ENCODE measurements around the gene SPATA4. TPM values are rescaled to one million over a fixed set of nuclear protein-coding genes. Genes with fewer than 3 reads are reported as not detected.

The SPATA4 gene
- total RNA-seq, 1 experiment from 2014 or later: not detected

DNA sequence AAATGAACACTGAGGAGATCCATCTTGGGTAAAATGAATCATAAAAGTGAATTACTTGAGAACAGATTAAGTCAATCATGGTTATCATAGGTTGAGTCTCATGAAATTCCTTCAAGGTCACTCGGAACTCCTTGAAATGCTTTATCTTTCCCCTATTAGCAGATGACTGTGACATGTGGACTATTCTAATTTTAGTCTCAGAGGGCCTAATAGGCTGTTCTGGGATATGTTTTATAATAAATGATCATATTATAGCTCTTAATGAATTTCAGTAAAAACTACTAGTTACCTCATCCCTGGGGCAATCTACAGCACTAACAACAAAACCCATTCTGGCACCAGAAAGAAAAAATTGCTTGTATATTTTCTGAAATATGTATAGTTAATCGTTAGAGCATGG, 44.7 kb downstream of the SPATA4 start:
- no peaks in the 10 kb centered on the region for H3K36me3 Mint-ChIP-seq (ENCODE audit: insufficient read depth, unreplicated experiment)
- Histone ChIP-seq H3K27me3 (replicated peaks; ENCODE audit: control insufficient read depth, insufficient read depth, low read length) (no peaks in the 10 kb centered on the region), H3K4me1 (no peaks in the 10 kb centered on the region), H3K36me3 (ENCODE audit: control insufficient read depth, insufficient read depth, low read length) (no peaks in the 10 kb centered on the region), H3K9me3 (no peaks in the 10 kb centered on the region), H3K4me3 (ENCODE audit: low read depth, low read length) (no peak overlapping the region)
- CTCF ChIA-PET: interaction anchor here (0.6 to 1.6 kb wide), 3 partner anchors 126 to 190 kb away, joined by 3 to 11 read pairs (median 8); no protein-coding TSS in a partner anchor
- no peaks in the 10 kb centered on the region for H3K27me3 Mint-ChIP-seq (ENCODE audit: insufficient read depth, unreplicated experiment)
- no peaks in the 10 kb centered on the region for H3K9me3 Mint-ChIP-seq (ENCODE audit: unreplicated experiment)
- intact Hi-C loops (cut with micrococcal nuclease; ENCODE audit: unreplicated experiment): loop anchor here (1.0 kb wide), 2 partner anchors 127 to 191 kb away; no protein-coding TSS in a partner anchor
- H3K27ac Mint-ChIP-seq (ENCODE audit: unreplicated experiment): no peak overlapping the region
- no peak for DNase-seq
- POLR2A ChIA-PET: no interaction called here
- TF ChIP-seq CTCF (IDR thresholded peaks at IDR 0.05; ENCODE audit: insufficient read depth in 1 of 2, low read depth in 1 of 2, low read length in 1 of 2, severe bottlenecking in 1 of 2, unreplicated experiment in 1 of 2): no peak
- H3K4me1 Mint-ChIP-seq (ENCODE audit: low read depth, unreplicated experiment): no peaks in the 10 kb centered on the region
- no peak overlapping the region for H3K4me3 Mint-ChIP-seq (ENCODE audit: unreplicated experiment)
- no TSS peak for BruUV-seq (replicated peaks)

DNA sequence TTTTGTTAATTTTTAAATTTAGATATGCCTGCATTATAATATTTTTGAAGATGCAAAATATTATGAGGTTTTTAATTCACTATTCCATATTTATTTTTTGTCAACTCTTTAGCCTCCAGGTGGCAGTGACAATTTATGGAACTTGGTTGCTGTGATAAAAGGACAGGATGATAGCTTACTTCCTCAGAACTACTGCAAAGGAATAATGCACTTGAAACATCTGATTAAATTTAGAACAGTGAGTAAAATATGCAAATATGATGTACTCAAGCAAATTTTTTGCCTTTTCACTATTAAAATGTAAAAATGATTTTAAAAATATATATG, 45.1 kb downstream of the SPATA4 start:
- Mint-ChIP-seq H3K36me3 (ENCODE audit: insufficient read depth, unreplicated experiment) (no peaks in the 10 kb centered on the region), H3K4me3 (ENCODE audit: unreplicated experiment) (no peak overlapping the region), H3K4me1 (ENCODE audit: low read depth, unreplicated experiment) (no peaks in the 10 kb centered on the region), H3K27me3 (ENCODE audit: insufficient read depth, unreplicated experiment) (no peaks in the 10 kb centered on the region), H3K9me3 (ENCODE audit: unreplicated experiment) (no peaks in the 10 kb centered on the region), H3K27ac (ENCODE audit: unreplicated experiment) (no peak overlapping the region)
- intact Hi-C loops (cut with micrococcal nuclease; ENCODE audit: unreplicated experiment): loop anchor here (1.0 kb wide), 2 partner anchors 127 to 191 kb away; no protein-coding TSS in a partner anchor
- Histone ChIP-seq H3K27me3 (replicated peaks; ENCODE audit: control insufficient read depth, insufficient read depth, low read length) (no peaks in the 10 kb centered on the region), H3K36me3 (ENCODE audit: control insufficient read depth, insufficient read depth, low read length) (no peaks in the 10 kb centered on the region), H3K9me3 (no peaks in the 10 kb centered on the region), H3K4me1 (no peaks in the 10 kb centered on the region), H3K4me3 (ENCODE audit: low read depth, low read length) (no peak overlapping the region)
- TF ChIP-seq CTCF (IDR thresholded peaks at IDR 0.05; ENCODE audit: insufficient read depth in 1 of 2, low read depth in 1 of 2, low read length in 1 of 2, severe bottlenecking in 1 of 2, unreplicated experiment in 1 of 2): peak in 1 of 2 experiments; percentile 21
- peak in 1 of 2 experiments; percentile 3 for DNase-seq
- POLR2A ChIA-PET: no interaction called here
- CTCF ChIA-PET: interaction anchor here (0.6 to 1.6 kb wide), 3 partner anchors 127 to 191 kb away, joined by 3 to 11 read pairs (median 8); no protein-coding TSS in a partner anchor
- no TSS peak for BruUV-seq (replicated peaks)

DNA sequence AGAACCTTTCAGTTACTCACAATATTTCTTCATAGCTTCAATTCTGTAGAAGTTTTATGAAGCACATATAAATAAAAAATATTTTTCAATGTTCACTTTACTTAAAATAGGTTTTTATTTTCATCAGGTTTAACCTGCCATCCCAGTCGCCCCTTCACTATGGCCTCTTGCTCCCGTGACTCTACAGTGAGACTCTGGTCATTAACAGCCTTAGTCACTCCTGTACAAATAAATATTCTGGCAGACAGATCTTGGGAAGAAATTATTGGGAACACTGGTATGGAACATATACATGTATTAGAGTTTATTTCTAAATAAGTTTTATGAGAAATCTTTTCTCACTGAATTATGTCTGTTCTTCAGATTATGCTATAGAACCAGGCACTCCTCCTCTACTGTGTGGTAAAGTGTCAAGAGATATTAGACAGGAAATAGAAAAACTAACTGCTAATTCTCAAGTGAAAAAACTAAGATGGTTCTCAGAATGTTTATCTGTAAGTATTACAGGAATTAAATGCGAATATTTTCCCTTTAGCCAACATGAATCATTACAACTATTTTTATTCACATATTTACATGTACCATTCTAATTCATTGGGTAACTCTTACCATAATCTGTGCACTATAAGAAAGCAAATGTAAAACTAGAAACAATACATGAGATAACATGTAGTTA, 45.6 kb downstream of the SPATA4 start:
- no peak for DNase-seq
- Mint-ChIP-seq H3K4me1 (ENCODE audit: low read depth, unreplicated experiment) (no peaks in the 10 kb centered on the region), H3K27me3 (ENCODE audit: insufficient read depth, unreplicated experiment) (no peaks in the 10 kb centered on the region), H3K9me3 (ENCODE audit: unreplicated experiment) (no peaks in the 10 kb centered on the region), H3K4me3 (ENCODE audit: unreplicated experiment) (no peak overlapping the region), H3K36me3 (ENCODE audit: insufficient read depth, unreplicated experiment) (no peaks in the 10 kb centered on the region), H3K27ac (ENCODE audit: unreplicated experiment) (no peak overlapping the region)
- no peak for TF ChIP-seq CTCF (IDR thresholded peaks at IDR 0.05; ENCODE audit: insufficient read depth in 1 of 2, low read depth in 1 of 2, low read length in 1 of 2, severe bottlenecking in 1 of 2, unreplicated experiment in 1 of 2)
- no TSS peak for BruUV-seq (replicated peaks)
- Histone ChIP-seq H3K4me1 (no peaks in the 10 kb centered on the region), H3K27me3 (replicated peaks; ENCODE audit: control insufficient read depth, insufficient read depth, low read length) (no peaks in the 10 kb centered on the region), H3K9me3 (no peaks in the 10 kb centered on the region), H3K4me3 (ENCODE audit: low read depth, low read length) (no peak overlapping the region), H3K36me3 (ENCODE audit: control insufficient read depth, insufficient read depth, low read length) (no peaks in the 10 kb centered on the region)
- ChIA-PET CTCF (interaction anchor here (1.0 to 1.6 kb wide), 2 partner anchors 127 to 191 kb away, joined by 8 to 11 read pairs; no protein-coding TSS in a partner anchor), POLR2A (no interaction called here)
- intact Hi-C loops (cut with micrococcal nuclease; ENCODE audit: unreplicated experiment): loop anchor here (1.0 kb wide), 2 partner anchors 127 to 191 kb away; no protein-coding TSS in a partner anchor

All from Caco-2 (cell line).